ENCODE results near the gene FBLN2. TPM values are rescaled to one million over a fixed set of nuclear protein-coding genes. Genes with fewer than 3 reads are reported as not detected.

Gene FBLN2
- total RNA-seq, 2 experiments from 2014 or later: not detected

- Mint-ChIP-seq H3K36me3 (ENCODE audit: low read depth) (no peaks in the 10 kb centered on the region), H3K27ac (no peak overlapping the region), H3K27me3 (no peaks in the 10 kb centered on the region), H3K9me3 (no peaks in the 10 kb centered on the region), H3K4me1 (no peaks in the 10 kb centered on the region), H3K4me3 (no peak overlapping the region)
- ChIA-PET POLR2A (no interaction called here), CTCF (no interaction called here)
- no peak for DNase-seq
Measured at GRCh38 chr3:13507570-13508339, 41.2 kb upstream of the FBLN2 start.

GRCh38 chr3:13508496-13508895, 40.4 kb upstream of the FBLN2 start:
- H3K36me3 Mint-ChIP-seq (ENCODE audit: low read depth): no peaks in the 10 kb centered on the region
- POLR2A ChIA-PET: no interaction called here
- CTCF ChIA-PET: interaction anchor here (0.7 to 1.0 kb wide), 2 partner anchors 12 to 140 kb away, joined by 3 read pairs; no protein-coding TSS in a partner anchor

GRCh38 chr3:13509059-13509815, 39.7 kb upstream of the FBLN2 start:
- Mint-ChIP-seq H3K4me3 (no peak overlapping the region), H3K4me1 (no peaks in the 10 kb centered on the region), H3K9me3 (no peaks in the 10 kb centered on the region), H3K27ac (no peak overlapping the region), H3K27me3 (no peaks in the 10 kb centered on the region), H3K36me3 (ENCODE audit: low read depth) (no peaks in the 10 kb centered on the region)
- POLR2A ChIA-PET: no interaction called here
- CTCF ChIA-PET: interaction anchor here (0.7 to 1.0 kb wide), 2 partner anchors 13 to 140 kb away, joined by 3 read pairs; no protein-coding TSS in a partner anchor
- no peak for DNase-seq

More at GRCh38 chr3:13508496-13508895, 40.4 kb upstream of the FBLN2 start:
- Mint-ChIP-seq H3K27me3 (no peaks in the 10 kb centered on the region), H3K27ac (no peak overlapping the region), H3K4me1 (no peaks in the 10 kb centered on the region), H3K4me3 (no peak overlapping the region), H3K9me3 (no peaks in the 10 kb centered on the region)
- DNase-seq: no peak

GRCh38 chr3:13509816-13510192, 39.1 kb upstream of the FBLN2 start:
- no peaks in the 10 kb centered on the region for H3K9me3 Mint-ChIP-seq
- H3K27ac Mint-ChIP-seq: no peak overlapping the region
- CTCF ChIA-PET: no interaction called here
- no peak for DNase-seq
- POLR2A ChIA-PET: no interaction called here
- H3K4me3 Mint-ChIP-seq: no peak overlapping the region
- H3K27me3 Mint-ChIP-seq: no peaks in the 10 kb centered on the region
- no peaks in the 10 kb centered on the region for H3K36me3 Mint-ChIP-seq (ENCODE audit: low read depth)
- H3K4me1 Mint-ChIP-seq: no peaks in the 10 kb centered on the region

GRCh38 chr3:13512451-13512850, 36.5 kb upstream of the FBLN2 start:
- CTCF ChIA-PET: no interaction called here

GRCh38 chr3:13513051-13513912, 35.6 kb upstream of the FBLN2 start:
- DNase-seq: no peak
- Mint-ChIP-seq H3K4me3 (no peak overlapping the region), H3K27ac (no peak overlapping the region), H3K27me3 (no peaks in the 10 kb centered on the region), H3K9me3 (no peaks in the 10 kb centered on the region), H3K4me1 (no peaks in the 10 kb centered on the region), H3K36me3 (ENCODE audit: low read depth) (no peaks in the 10 kb centered on the region)
- ChIA-PET POLR2A (no interaction called here), CTCF (interaction anchor here (1.3 kb wide), 1 partner anchor 17 kb away, joined by 3 read pairs; no protein-coding TSS in a partner anchor)

More at GRCh38 chr3:13512451-13512850, 36.5 kb upstream of the FBLN2 start:
- POLR2A ChIA-PET: no interaction called here
- H3K27me3 Mint-ChIP-seq: no peaks in the 10 kb centered on the region
- H3K4me3 Mint-ChIP-seq: no peak overlapping the region
- H3K9me3 Mint-ChIP-seq: no peaks in the 10 kb centered on the region
- no peak for DNase-seq
- H3K36me3 Mint-ChIP-seq (ENCODE audit: low read depth): no peaks in the 10 kb centered on the region
- H3K4me1 Mint-ChIP-seq: no peaks in the 10 kb centered on the region
- no peak overlapping the region for H3K27ac Mint-ChIP-seq

- CTCF ChIA-PET: interaction anchor here (1.0 to 1.3 kb wide), 3 partner anchors 14 to 23 kb away, joined by 3 read pairs; no protein-coding TSS in a partner anchor
- Mint-ChIP-seq H3K27ac (no peak overlapping the region), H3K4me1 (no peaks in the 10 kb centered on the region), H3K27me3 (no peaks in the 10 kb centered on the region), H3K4me3 (no peak overlapping the region), H3K9me3 (no peaks in the 10 kb centered on the region), H3K36me3 (ENCODE audit: low read depth) (no peaks in the 10 kb centered on the region)
- DNase-seq: no peak
- POLR2A ChIA-PET: no interaction called here
Measured at GRCh38 chr3:13513913-13514517, 34.9 kb upstream of the FBLN2 start.

GRCh38 chr3:13514639-13515435, 34.1 kb upstream of the FBLN2 start:
- POLR2A ChIA-PET: no interaction called here
- Mint-ChIP-seq H3K9me3 (no peaks in the 10 kb centered on the region), H3K27me3 (no peaks in the 10 kb centered on the region), H3K4me3 (no peak overlapping the region), H3K27ac (no peak overlapping the region), H3K4me1 (no peaks in the 10 kb centered on the region), H3K36me3 (ENCODE audit: low read depth) (no peaks in the 10 kb centered on the region)
- no peak for DNase-seq
- CTCF ChIA-PET: interaction anchor here (1.0 to 1.3 kb wide), 3 partner anchors 15 to 22 kb away, joined by 3 read pairs; no protein-coding TSS in a partner anchor

GRCh38 chr3:13515786-13516759, 32.9 kb upstream of the FBLN2 start:
- no peaks in the 10 kb centered on the region for H3K27me3 Mint-ChIP-seq
- no peaks in the 10 kb centered on the region for H3K4me1 Mint-ChIP-seq
- H3K36me3 Mint-ChIP-seq (ENCODE audit: low read depth): no peaks in the 10 kb centered on the region
- H3K27ac Mint-ChIP-seq: no peak overlapping the region
- no peaks in the 10 kb centered on the region for H3K9me3 Mint-ChIP-seq
- H3K4me3 Mint-ChIP-seq: no peak overlapping the region
- DNase-seq: no peak
- ChIA-PET POLR2A (no interaction called here), CTCF (no interaction called here)

GRCh38 chr3:13516760-13517135, 32.2 kb upstream of the FBLN2 start:
- CTCF ChIA-PET: no interaction called here
- no peaks in the 10 kb centered on the region for H3K36me3 Mint-ChIP-seq (ENCODE audit: low read depth)
- H3K4me3 Mint-ChIP-seq: no peak overlapping the region
- H3K9me3 Mint-ChIP-seq: peaks cover 1% of the 10 kb centered on the region
- H3K27ac Mint-ChIP-seq: no peak overlapping the region
- no peaks in the 10 kb centered on the region for H3K4me1 Mint-ChIP-seq
- POLR2A ChIA-PET: no interaction called here
- no peak for DNase-seq
- no peaks in the 10 kb centered on the region for H3K27me3 Mint-ChIP-seq

GRCh38 chr3:13517253-13517977, 31.5 kb upstream of the FBLN2 start:
- DNase-seq: no peak
- no peaks in the 10 kb centered on the region for H3K4me1 Mint-ChIP-seq
- peaks cover 1% of the 10 kb centered on the region for H3K9me3 Mint-ChIP-seq
- no peak overlapping the region for H3K4me3 Mint-ChIP-seq
- no peak overlapping the region for H3K27ac Mint-ChIP-seq
- ChIA-PET POLR2A (no interaction called here), CTCF (no interaction called here)
- no peaks in the 10 kb centered on the region for H3K36me3 Mint-ChIP-seq (ENCODE audit: low read depth)
- H3K27me3 Mint-ChIP-seq: no peaks in the 10 kb centered on the region
